NCI-H1092 (cell line): ENCODE results near the gene PARP3.
A peak's percentile ranks its signal among the peaks of the same experiment; 100 is the strongest.

Experiments used
- DNase-seq: peaks from one replicate; lab custom pipeline; 2025; lab: John Stamatoyannopoulos, UW

PARP3 gene

GRCh38 chr3:51948016-51948580 lies 5.9 kb downstream of the PARP3 start:
- no peak for DNase-seq

DNA sequence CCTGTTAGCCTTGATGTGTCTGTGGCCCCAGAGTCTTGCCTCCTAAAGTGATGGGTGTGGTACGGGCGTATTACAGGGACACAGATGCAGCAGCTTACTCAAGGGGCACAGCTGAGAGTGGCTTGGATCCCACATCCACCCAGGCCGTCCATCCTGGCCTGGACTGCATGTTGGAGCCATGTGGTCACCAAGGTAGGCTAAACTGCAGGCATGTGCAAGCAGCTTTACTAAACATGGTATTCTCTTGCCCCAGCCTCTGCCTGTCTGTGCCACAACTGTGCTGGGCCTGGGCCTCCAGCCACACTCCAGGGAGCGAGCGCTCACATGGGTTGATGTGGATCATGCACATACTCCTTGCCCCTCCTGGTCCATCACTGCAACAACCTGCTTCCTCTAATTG lies 7.0 kb downstream of the PARP3 start:
- DNase-seq = no peak

DNA sequence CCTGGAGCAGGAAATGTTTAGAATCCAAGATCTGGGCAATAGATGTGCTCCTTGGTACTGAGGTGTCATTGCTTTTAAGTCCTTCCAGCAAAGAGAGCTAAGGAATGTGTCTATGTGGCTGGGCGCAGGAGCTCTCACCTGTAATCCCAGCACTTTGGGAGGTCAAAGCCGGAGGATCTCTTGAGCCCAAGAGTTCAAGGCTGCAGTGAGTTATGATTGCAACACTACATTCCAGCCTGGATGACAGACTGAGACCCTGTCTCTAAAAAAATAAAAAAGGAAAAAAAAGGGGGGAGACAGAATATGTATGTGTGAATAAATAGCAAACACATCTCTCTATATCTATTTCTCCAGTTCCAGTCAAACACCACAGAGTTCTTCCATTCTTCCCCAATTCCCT lies 8.7 kb downstream of the PARP3 start:
- DNase-seq = no peak

DNA sequence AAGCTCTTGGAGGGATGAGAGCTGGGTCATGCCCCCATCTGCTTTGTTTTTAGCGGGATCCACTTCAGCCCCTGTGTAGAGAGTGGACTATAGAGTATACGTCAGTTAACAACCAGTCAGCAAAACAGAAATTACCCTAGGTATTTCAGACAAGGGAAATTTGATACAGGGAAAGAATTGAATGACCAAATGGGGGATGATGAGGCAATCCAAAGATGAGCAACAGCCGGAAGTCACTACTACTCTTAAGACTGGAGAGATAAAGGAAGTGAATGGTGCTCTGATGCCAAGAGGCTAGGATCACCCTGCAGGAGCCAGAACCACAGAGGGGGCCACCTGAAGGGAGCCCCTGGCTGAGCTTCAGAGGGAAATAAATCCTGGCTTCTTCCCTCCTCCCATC lies 11.3 kb downstream of the PARP3 start:
- DNase-seq = no peak

DNA sequence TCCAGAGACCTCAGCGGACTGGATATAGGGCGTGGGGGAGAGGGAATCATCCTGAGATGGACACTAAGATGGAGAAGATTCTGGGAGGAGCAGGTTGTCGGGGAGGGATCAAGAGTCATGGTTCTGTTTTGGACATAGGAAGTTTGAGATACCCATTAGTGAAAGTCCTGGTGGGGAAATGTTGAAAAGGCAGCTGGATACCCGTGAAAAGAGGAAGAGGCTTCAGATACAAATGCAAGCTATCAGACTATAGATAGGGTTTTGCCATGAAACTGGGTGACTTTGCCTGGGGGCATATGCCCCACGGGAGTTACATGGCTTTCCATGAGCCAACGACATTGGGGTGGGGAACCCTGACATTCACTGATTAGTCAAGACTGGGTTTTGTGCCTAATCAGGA lies 11.9 kb downstream of the PARP3 start:
- no peak for DNase-seq

DNA sequence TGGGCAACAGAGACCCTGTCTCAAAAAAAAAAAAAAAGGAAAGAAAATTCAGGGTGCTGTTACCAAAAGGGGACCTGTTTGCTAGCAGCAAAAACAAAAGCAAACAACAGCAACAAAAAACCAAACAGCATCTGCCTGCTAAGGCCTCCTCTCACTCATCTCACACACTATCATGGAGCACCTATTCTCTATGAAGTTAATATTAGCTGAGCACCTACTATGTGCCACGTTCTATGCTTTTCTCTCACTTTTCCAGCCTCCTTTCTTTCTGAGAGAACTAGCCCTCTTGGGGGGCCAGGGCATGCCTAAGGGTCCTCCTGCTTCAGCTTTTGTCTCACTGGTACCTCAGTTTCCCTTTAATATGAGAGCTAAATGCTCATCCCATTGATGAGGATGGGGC lies 12.6 kb downstream of the PARP3 start:
- DNase-seq = no peak

- no peak for DNase-seq
Observed at GRCh38 chr3:51955175-51955892, 13.2 kb downstream of the PARP3 start, which contains the start of gene GPR62. Gene GPR62, plus strand, starts transcription at chr3:51955381. Its CDS starts 272 bp downstream, at chr3:51955653.

GRCh38 chr3:51955893-51956770 lies 14.0 kb downstream of the PARP3 start:
- no peak for DNase-seq

DNA sequence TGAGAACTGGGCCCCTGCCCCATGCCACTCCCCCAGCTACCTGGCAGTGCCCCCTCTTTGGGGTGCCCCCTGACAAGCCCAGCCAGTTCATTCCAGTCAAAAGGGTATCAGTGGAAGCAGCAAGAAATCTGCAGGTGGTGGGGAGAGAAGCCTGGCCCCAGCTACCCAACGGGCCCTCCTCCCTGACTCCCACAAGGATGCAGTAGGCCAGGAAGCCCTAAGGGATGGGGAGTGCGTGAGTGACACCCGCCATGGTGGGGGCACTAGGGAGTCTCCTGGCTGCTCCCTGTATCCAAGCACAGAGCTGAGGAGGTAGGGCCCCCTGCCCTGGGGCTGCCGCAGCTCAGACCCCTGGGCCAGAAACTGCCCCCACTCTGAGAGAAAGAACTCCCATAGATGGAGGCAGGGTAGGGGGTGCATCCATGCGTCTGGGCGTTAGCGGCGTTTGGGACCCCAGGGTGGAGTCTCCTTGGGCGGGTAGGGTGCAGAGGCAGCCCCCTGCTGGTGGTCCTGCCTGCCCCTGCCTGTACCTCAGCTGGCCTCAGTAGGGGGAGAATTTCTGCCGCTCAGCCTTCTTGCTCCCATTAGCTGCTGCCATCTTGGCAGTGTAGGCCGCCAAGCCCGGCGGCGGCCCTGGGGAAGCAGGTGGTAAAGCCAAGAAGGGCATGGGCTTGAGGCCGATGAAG lies 15.5 kb downstream of the PARP3 start:
- no peak for DNase-seq

- no peak for DNase-seq
Observed at GRCh38 chr3:51958603-51959521, 16.7 kb downstream of the PARP3 start.

GRCh38 chr3:51959651-51960050 lies 17.5 kb downstream of the PARP3 start:
- no peak for DNase-seq

DNA sequence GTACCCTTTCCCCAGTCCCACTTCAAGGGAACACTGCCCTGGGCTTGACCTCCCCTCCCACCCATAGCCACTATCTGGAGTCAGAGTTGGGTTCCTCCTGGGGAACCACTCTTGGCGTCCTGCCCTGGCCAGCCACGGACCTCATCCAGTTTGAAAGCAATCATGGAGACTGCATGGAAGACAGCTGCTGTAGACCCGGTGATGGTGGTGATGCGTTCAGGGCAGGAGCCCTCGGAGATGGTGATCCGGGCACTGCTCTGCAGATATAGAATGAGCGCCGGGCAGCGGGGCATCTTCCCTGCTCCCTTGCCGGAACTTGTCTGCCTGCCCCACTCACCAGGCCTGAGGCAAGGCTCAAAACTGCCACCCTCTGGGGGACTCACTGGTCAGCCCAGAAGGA lies 18.2 kb downstream of the PARP3 start:
- DNase-seq = no peak

- no peak for DNase-seq
Observed at GRCh38 chr3:51961011-51961410, 18.8 kb downstream of the PARP3 start.

- DNase-seq = no peak
Observed at GRCh38 chr3:51961602-51962569, 19.7 kb downstream of the PARP3 start.

- DNase-seq = no peak
Observed at GRCh38 chr3:51962854-51963530, 20.8 kb downstream of the PARP3 start.

GRCh38 chr3:51963951-51964451 lies 21.8 kb downstream of the PARP3 start:
- DNase-seq = peak; percentile 52

- no peak for DNase-seq
Observed at GRCh38 chr3:51964521-51964920, 22.4 kb downstream of the PARP3 start.

- no peak for DNase-seq
Observed at GRCh38 chr3:51966016-51966415, 23.9 kb downstream of the PARP3 start.

GRCh38 chr3:51966486-51966885 lies 24.3 kb downstream of the PARP3 start:
- DNase-seq = peak; percentile 8
